IPS-18c (cell line): ENCODE data around the gene DCAF11.

Experiments used
- H3K4me3 ChIP-seq: 2 replicates; pipeline ENCODE4 v1.7.0; 2013; ENCODE audit warnings: low read depth, mild to moderate bottlenecking, low read length, moderate library complexity; ENCODE audit not compliant: insufficient read depth
- H3K9me3 ChIP-seq: one replicate; pipeline ENCODE4 v1.6.1; 2013; ENCODE audit warnings: mild to moderate bottlenecking, low read length, moderate library complexity; ENCODE audit not compliant: control insufficient read depth, insufficient read depth

DCAF11 gene

GRCh38 chr14:24114532-24115421, at the start of gene DCAF11, which contains the start of gene NRL:
Gene DCAF11 (plus strand): TSS chr14:24114777. CDS start chr14:24115595, 818 bp downstream.
Gene NRL (minus strand): TSS chr14:24114949. CDS start chr14:24082848, 32,101 bp downstream.
- Histone ChIP-seq H3K9me3 (no peaks in the 10 kb centered on the region), H3K4me3 (peak within 1 kb of the TSS; percentile 98)

DNA sequence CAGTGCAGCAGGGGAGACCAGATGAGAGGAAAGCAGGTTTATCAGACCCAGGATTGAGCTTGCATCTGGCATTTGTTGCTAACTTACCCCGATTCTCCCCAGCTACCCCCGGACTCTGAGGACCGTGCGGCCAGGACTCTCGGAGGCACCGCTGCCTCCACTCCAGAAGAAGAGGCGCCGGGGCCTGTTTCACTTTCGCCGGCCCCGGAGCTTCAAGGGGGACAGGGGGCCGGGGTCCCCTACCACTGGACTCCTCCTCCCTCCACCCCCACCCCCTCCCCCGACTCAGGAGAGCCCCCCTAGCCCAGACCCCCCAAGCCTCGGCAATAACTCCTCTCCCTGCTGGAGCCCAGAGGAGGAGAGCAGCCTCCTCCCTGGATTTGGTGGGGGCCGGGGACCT, 49.7 kb upstream of the DCAF11 start:
- no peak overlapping the region for H3K4me3 ChIP-seq

GRCh38 chr14:24065408-24065807, 49.2 kb upstream of the DCAF11 start:
- Histone ChIP-seq H3K9me3 (no peaks in the 10 kb centered on the region), H3K4me3 (no peak overlapping the region)

More for the DNA sequence above, 49.7 kb upstream of the DCAF11 start:
- H3K9me3 ChIP-seq: no peaks in the 10 kb centered on the region

GRCh38 chr14:24066496-24067132, 48.0 kb upstream of the DCAF11 start:
- no peaks in the 10 kb centered on the region for H3K9me3 ChIP-seq
- no peak overlapping the region for H3K4me3 ChIP-seq

- Histone ChIP-seq H3K4me3 (no peak overlapping the region), H3K9me3 (no peaks in the 10 kb centered on the region)
Observed at GRCh38 chr14:24067133-24068082, 47.2 kb upstream of the DCAF11 start.

DNA sequence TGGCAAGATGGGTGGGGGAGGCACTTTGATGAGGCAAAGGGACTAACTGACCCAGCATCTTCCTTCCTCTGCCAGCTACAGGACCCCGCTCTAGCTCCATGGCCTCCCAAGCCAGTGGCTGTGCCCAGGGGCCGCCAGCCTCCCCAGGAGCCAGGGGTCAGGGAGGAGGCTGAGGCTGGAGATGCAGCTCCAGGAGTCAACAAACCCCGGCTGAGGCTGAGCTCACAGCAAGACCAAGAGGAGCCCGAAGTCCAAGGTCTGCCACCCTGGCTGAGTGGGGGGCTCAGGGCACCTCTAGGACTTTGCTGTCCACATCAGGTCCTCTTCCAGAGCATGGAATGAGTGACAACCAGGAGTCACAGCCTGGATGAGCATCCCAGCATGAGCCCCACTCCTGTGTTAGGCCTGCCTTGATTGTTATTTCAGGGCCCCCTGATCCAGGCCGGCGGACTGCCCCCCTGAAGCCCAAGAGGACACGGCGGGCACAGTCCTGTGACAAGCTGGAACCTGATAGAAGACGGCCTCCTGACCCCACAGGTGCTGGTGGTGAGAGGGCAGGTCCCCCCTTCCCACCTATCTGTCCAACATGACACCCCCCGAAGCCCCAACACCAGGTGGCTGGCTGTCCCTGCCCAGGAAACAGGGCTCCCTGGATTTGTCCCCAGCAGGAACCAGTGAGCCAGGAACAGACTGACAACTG, 45.7 kb upstream of the DCAF11 start:
- Histone ChIP-seq H3K9me3 (no peaks in the 10 kb centered on the region), H3K4me3 (no peak overlapping the region)

GRCh38 chr14:24069411-24069735, 45.2 kb upstream of the DCAF11 start:
- no peak overlapping the region for H3K4me3 ChIP-seq

GRCh38 chr14:24070285-24071143, 44.1 kb upstream of the DCAF11 start:
- Histone ChIP-seq H3K9me3 (no peaks in the 10 kb centered on the region), H3K4me3 (no peak overlapping the region)

More at GRCh38 chr14:24069411-24069735, 45.2 kb upstream of the DCAF11 start:
- no peaks in the 10 kb centered on the region for H3K9me3 ChIP-seq

- no peak within 1 kb of the TSS for H3K4me3 ChIP-seq
- H3K9me3 ChIP-seq: no peaks in the 10 kb centered on the region
Observed at GRCh38 chr14:24071144-24071697, 43.4 kb upstream of the DCAF11 start, which contains the start of gene CPNE6. Gene CPNE6 (plus strand): TSS chr14:24071562. CDS start chr14:24072937, 1,375 bp downstream.

DNA sequence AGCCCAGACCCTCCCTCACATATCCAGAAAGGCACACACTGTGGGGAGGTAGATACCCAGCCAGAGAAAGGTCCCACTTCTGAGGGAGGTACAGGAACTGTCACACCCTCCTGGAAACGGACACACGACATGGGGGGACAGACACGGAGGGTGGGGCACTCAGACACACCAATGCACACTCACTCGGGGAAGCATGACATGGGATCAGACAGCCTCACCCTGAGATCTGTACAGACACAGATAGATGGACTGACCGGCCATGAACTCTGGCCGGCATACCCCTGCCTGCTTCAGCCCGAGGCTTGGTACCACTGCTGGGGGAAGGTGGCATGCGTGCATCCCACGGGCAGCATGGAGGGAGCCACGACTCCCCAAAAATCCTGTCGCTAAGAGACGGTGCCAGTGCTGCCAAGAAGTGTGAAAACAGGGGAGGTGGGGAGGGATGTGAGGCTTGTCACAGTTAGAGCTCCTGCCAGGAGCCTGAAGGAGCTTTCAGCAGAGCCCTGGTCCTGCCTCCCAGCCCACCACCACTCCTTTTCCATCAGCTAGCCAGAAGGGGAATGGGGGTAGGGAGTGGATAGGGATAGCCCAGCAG, 42.6 kb upstream of the DCAF11 start:
- H3K9me3 ChIP-seq: no peaks in the 10 kb centered on the region
- H3K4me3 ChIP-seq: no peak overlapping the region

DNA sequence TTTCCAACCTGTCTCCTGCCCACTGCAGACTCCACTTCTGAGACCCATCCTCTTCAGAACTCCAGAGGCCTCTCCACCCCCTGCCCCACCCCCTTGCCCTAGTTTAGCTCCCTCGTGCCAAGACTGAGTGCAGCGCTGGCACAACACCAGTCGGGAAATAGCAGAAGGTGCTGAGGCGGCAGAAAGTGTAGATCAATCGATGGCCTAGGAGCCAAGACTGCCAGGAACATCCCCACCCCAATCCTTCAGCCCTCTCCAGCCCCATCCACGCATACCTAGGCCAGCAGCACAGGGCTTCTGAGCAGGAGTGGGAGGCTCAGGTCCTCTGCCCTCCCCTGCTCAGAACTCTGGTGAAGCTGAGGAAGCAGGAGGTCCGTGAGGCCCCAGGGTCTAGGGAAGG, 42.1 kb upstream of the DCAF11 start:
- Histone ChIP-seq H3K4me3 (no peak overlapping the region), H3K9me3 (no peaks in the 10 kb centered on the region)

DNA sequence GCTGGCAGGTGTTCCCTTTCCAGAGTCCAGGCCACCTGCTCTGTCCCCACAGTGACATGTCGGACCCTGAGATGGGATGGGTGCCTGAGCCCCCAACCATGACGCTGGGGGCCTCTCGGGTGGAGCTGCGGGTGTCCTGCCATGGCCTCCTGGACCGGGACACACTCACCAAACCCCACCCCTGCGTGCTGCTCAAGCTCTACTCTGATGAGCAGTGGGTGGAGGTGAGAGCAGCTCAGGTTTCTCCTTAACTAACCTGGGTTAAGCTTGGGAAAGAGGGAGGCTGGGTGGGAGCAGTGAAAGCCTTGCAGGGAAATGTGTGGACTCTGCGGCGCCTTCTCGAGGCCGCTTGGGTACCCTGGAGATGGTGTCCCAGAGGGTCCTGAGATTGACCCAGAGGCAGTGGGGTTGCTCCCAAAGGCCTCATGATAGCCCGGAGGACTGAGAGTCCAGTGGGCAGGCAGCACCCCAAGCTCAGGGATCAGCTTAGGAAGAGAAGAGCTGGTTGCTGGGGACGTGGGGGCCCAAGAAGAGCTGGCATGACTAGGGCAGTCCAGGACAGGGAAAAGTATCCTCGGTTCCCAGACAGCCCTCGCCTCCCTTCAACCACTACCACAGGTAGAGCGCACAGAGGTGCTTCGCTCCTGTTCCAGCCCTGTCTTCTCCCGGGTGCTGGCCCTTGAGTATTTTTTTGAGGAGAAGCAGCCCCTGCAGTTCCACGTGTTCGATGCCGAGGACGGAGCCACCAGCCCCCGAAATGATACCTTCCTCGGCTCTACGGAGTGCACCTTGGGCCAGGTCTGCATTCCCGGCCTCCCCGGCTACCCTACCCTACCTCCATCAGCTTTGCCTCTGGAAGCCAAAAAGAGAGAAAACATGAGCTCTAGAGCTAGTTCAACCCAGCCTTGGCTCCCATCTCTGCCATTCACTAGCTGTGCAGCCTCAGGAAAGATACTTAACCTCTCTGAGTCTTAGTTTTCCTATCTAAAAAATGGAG, 41.4 kb upstream of the DCAF11 start:
- Histone ChIP-seq H3K9me3 (no peaks in the 10 kb centered on the region), H3K4me3 (no peak overlapping the region)

GRCh38 chr14:24074625-24075484, 39.7 kb upstream of the DCAF11 start:
- Histone ChIP-seq H3K9me3 (no peaks in the 10 kb centered on the region), H3K4me3 (no peak overlapping the region)
